ENCODE measurements around the gene CALML5.
A peak's percentile ranks its signal among the peaks of the same experiment; 100 is the strongest.

The CALML5 gene

GRCh38 chr10:5538446-5538845 is 39.1 kb upstream of the CALML5 start:
- no peak for TF ChIP-seq CTCF (IDR thresholded peaks at IDR 0.05; ENCODE audit: low read depth, low read length)
- DNase-seq (ENCODE audit: extremely low read depth, low read depth), result no peak

- TF ChIP-seq CTCF (IDR thresholded peaks at IDR 0.05; ENCODE audit: low read depth, low read length), result no peak
- DNase-seq (ENCODE audit: extremely low read depth, low read depth), result no peak
Measured at GRCh38 chr10:5537684-5538083, 38.3 kb upstream of the CALML5 start.

GRCh38 chr10:5536486-5537081 is 37.2 kb upstream of the CALML5 start:
- no peak for TF ChIP-seq CTCF (IDR thresholded peaks at IDR 0.05; ENCODE audit: low read depth, low read length)
- no peak for DNase-seq (ENCODE audit: extremely low read depth, low read depth)

GRCh38 chr10:5534880-5535856 is 35.8 kb upstream of the CALML5 start:
- DNase-seq (ENCODE audit: extremely low read depth, low read depth), result peak; percentile 86
- no peak for TF ChIP-seq CTCF (IDR thresholded peaks at IDR 0.05; ENCODE audit: low read depth, low read length)

GRCh38 chr10:5534051-5534821 is 34.9 kb upstream of the CALML5 start:
- no peak for TF ChIP-seq CTCF (IDR thresholded peaks at IDR 0.05; ENCODE audit: low read depth, low read length)

GRCh38 chr10:5533098-5533731 is 33.8 kb upstream of the CALML5 start:
- DNase-seq (ENCODE audit: extremely low read depth, low read depth), result no peak
- TF ChIP-seq CTCF (IDR thresholded peaks at IDR 0.05; ENCODE audit: low read depth, low read length), result no peak

More at GRCh38 chr10:5534051-5534821, 34.9 kb upstream of the CALML5 start:
- DNase-seq (ENCODE audit: extremely low read depth, low read depth), result no peak
